Astrocyte of the cerebellum (primary cell): ENCODE measurements around the gene HS2ST1.
A peak's percentile ranks its signal among the peaks of the same experiment; 100 is the strongest.

Experiments
- DNase-seq: peaks from one replicate; pipeline ENCODE4 v3.0.0-alpha.2; 2011; ENCODE audit warnings: low read depth
- H3K4me3 ChIP-seq: 2 replicates; pipeline ENCODE4 v1.5.1; 2011; ENCODE audit warnings: mild to moderate bottlenecking, low read depth, low read length, moderate library complexity
- CTCF ChIP-seq: IDR thresholded peaks from 2 replicates; pipeline ENCODE4 v1.5.1; 2012; ENCODE audit warnings: low read length, low read depth, moderate library complexity, mild to moderate bottlenecking; ENCODE audit errors: missing control alignments
- in situ Hi-C: cut with HindIII; loops from 2 replicates; pipeline ENCODE4 v1.10.0; 2017; ENCODE audit warnings: low sequenced_read_pairs

Gene HS2ST1

DNA sequence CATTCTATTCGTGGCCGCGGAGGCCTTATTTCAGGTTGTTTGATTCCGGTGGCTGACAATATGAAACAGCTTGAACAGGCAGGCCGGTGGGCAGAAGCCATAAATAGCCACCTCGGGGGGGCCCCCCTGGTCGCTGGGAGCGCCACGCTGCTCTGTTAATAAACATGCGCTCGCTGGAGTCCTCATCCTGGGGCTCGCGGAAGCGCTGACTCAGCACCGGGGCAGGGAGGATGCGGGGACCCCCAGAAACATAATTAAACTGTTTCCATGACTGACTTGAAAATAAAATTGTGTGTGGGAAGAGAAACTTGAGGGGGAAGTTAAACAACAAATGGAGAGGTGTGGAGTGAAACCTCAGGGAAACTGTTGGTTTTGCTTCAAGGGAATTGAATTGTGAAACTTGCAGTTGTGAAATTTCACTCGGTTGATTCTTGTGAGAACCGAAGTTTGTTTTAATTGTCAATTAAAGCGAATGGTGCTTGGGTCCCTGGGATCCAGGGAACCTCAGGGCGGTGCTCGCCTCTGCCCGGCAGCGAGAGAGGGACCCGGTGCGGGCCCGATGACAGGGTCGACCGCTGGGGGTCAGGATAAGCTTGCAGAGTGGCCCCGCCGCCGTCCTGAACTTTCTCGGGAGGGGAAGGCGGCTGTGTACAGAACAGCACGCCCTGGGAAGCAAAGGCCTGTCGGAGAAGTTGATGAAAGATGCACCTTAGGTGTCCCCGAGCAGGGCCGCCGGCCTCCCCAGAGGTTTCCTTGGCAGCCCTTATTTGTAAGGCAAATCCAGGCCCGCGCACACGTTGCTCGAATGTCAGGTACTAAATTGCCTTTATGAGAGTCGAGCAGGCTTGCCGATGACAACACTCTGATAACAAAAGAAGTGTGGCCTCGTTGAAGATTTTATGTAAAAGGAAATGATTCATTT is 237.3 kb downstream of the HS2ST1 start:
- no peak overlapping the region for H3K4me3 ChIP-seq
- in situ Hi-C loops: no loop called here
- DNase-seq: no peak
- peak; percentile 52 for TF ChIP-seq CTCF

DNA sequence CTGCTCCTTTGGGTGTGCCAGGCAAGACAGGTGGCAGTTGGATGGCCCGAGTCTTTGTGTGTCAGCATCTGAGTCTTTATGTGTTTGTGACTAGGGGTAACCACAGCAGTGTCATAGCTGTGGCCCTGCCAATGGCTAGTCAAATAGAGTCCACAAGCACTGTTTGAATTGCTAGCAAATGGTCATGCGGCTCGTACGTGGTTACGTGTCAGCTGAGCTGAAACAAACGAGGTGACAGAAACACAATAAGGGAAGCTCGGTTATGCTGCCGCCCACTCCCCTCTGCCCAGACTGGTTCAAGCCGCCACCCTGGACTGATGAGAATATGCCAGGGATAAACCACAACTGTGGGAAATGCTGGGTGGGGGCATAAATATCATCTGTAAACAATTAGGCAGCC is 239.9 kb downstream of the HS2ST1 start:
- DNase-seq: no peak
- in situ Hi-C loops: no loop called here
- H3K4me3 ChIP-seq: no peak overlapping the region
- TF ChIP-seq CTCF: no peak

DNA sequence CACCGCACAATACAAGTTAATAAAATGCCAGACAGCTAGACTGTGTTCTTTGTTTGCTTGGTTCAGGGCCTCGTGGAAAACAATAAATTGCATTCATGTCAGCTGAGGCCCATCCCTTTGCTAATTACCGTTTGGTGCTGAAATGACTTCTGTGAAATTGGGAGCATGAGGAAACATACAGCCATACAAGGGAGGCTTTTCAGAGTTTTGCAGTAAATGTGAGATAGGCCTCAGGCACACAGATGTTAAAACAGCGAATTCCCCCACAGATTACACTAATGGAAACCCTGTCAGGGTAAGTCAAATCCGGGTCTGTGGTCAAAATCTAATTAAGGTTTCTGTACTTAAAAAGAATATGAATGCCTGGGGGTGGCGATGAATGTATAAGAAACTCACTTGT is 240.7 kb downstream of the HS2ST1 start:
- DNase-seq: no peak
- no peak overlapping the region for H3K4me3 ChIP-seq
- no peak for TF ChIP-seq CTCF
- in situ Hi-C loops: no loop called here

DNA sequence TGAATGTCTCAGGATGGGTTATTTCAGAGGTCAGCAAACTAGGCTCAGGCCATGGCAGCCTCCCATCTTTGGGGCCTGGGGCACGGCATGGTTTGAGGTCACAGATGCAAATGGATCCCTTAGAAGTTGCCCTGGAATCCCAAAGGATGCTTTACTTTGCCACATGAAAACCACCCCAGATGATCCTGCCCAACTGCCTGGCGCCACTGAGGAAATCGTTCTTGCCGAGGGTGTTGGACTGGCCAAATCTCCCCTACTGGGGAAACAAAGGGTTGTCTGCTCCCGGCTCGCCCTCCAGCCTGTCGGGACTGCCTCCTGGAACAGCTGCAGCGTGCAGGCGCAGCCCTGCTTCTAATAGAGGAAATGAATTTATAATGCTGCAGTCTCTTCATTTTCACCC is 241.2 kb downstream of the HS2ST1 start:
- in situ Hi-C loops: no loop called here
- no peak for TF ChIP-seq CTCF

GRCh38 chr1:87156124-87156523 is 241.7 kb downstream of the HS2ST1 start:
- no peak for DNase-seq
- in situ Hi-C loops: no loop called here
- no peak overlapping the region for H3K4me3 ChIP-seq
- no peak for TF ChIP-seq CTCF

More for the DNA sequence above, 241.2 kb downstream of the HS2ST1 start:
- no peak for DNase-seq
- H3K4me3 ChIP-seq: no peak overlapping the region

DNA sequence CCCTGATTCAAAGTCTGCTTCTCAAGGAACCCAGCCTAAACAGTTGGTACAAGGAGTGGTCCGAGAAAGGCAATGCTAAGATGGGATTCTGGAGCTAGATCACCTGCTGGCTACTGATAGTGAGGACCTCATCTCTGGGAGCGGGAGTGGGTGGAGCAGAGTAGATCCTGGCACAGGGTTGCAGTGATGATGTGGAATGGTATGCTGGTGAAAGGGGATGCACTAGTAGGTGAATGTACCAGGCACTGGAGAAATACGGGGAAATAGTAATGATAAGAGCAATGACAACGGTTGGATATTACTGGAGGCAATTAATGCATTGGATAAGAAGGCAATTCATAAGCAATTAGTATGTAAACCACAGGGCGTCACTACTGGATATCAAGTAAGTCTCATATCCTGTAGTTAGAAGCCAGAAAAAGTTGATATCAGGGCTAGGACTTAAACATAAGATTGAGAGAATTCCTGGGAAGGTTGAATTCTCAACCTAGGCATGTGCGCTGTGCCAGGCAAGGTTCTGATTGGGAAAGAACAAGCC is 245.0 kb downstream of the HS2ST1 start:
- no peak for TF ChIP-seq CTCF
- H3K4me3 ChIP-seq: no peak overlapping the region
- in situ Hi-C loops: no loop called here
- DNase-seq: no peak
